Gastroesophageal sphincter (tissue), 4 donors: ENCODE results near the gene ENC1. TPM values are rescaled to one million over a fixed set of nuclear protein-coding genes. Genes with fewer than 3 reads are reported as not detected.

Experiments
- ATAC-seq: fragments of 150-250 bp; one replicate; pipeline ENCODE4 v1.9.1; 2016; ENCODE audit warnings: mild to moderate bottlenecking, moderate library complexity
- H3K27ac ChIP-seq, 4 donors: fragments of 200-600 bp; sonication (generic) in 3 of 4; 1 replicate in 3 of 4; 2 replicates in 1 of 4; pipeline ENCODE4 v1.5.1; 2016 to 2019
- H3K27me3 ChIP-seq: fragments of 200-600 bp; sonication (generic); one replicate; pipeline ENCODE4 v1.5.1; 2019
- H3K36me3 ChIP-seq, 2 donors: fragments of 200-600 bp; sonication (generic); one replicate each; pipeline ENCODE4 v1.5.1; 2019; ENCODE audit warnings: control low read depth in 1 of 2
- H3K4me1 ChIP-seq, 3 donors: fragments of 200-600 bp; sonication (generic); 1 replicate in 2 of 3; 2 replicates in 1 of 3; pipeline ENCODE4 v1.5.1; 2016 to 2019; ENCODE audit warnings: control low read depth in 2 of 3
- H3K4me3 ChIP-seq, 2 donors: fragments of 200-600 bp; sonication (generic); one replicate each; pipeline ENCODE4 v1.5.1; 2019; ENCODE audit warnings: mild to moderate bottlenecking in 1 of 2, moderate library complexity in 1 of 2
- H3K9me3 ChIP-seq, 3 donors: fragments of 200-600 bp; sonication (generic); one replicate each; pipeline ENCODE4 v1.5.1; 2017 to 2019; ENCODE audit warnings: control low read depth in 2 of 3
- EP300 ChIP-seq: sonication (generic); formaldehyde crosslinking; IDR thresholded peaks from one replicate; pipeline ENCODE4 v1.6.1; 2017; ENCODE audit warnings: antibody characterized with exemption, mild to moderate bottlenecking
- POLR2A ChIP-seq, 2 donors: fragments of 450-650 bp; IDR thresholded peaks; one replicate each; pipeline ENCODE4 v1.6.1; 2017; ENCODE audit warnings: antibody characterized with exemption in 2 of 2, mild to moderate bottlenecking in 2 of 2, moderate library complexity in 1 of 2
- POLR2AphosphoS5 ChIP-seq: sonication (generic); formaldehyde crosslinking; IDR thresholded peaks from one replicate; pipeline ENCODE4 v1.6.1; 2017; ENCODE audit warnings: antibody characterized with exemption
- WGBS, 2 donors: methylation state at CpG; one replicate each; pipeline ENCODE4 v1.1.5; 2018; ENCODE audit warnings: low coverage in 1 of 2; 5-methylcytosine and 5-hydroxymethylcytosine counted together
- total RNA-seq, 4 donors: library from RNA; depleted of rRNA; stranded (reverse); fragments of >200 nt; gene quantifications; one replicate each; pipeline ENCODE4 v1.1.0, GENCODE V29; 2016
- TF ChIP-seq, protein P1 (sequence below), 4 experiments: fragments of 200-600 bp in 2 of 4; fragments of 450-650 bp in 2 of 4; sonication (generic) in 1 of 4; IDR thresholded peaks; one replicate each; pipeline ENCODE4 v1.5.1; 2017 to 2019; ENCODE audit warnings: antibody characterized with exemption in 4 of 4, mild to moderate bottlenecking in 2 of 4, moderate library complexity in 2 of 4

ENC1 gene
- total RNA-seq, 4 donors from 2014 or later: 4.0 to 14.2 (median 7.7) TPM

DNA sequence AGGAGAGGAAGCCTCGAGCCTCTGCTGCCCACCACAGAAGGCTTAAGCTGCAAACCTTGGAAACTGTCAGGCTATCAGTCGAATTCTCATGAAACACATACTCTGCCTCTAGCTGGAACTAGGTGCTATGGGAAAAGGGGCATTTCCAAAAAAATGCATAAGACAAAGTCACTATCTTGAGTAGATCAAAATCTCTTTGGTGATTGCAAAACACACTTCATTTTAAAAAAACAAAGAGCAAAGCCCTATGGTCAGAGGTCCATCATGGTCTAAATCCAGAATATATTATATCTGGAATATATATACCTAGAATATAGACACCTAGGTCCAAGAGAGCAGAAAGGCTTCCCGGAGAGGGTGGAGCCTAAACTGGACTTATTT lies 59.8 kb downstream of the ENC1 start:
- H3K9me3 ChIP-seq: no peaks in the 10 kb centered on the region
- no peak for ATAC-seq
- H3K36me3 ChIP-seq: no peaks in the 10 kb centered on the region
- H3K27me3 ChIP-seq: no peaks in the 10 kb centered on the region
- peaks cover 0 to 13% (median 6%) of the 10 kb centered on the region in 3 donors for H3K4me1 ChIP-seq
- no peak overlapping the region for H3K27ac ChIP-seq
- H3K4me3 ChIP-seq: no peak overlapping the region
- WGBS, 2 donors: 88 to 89% methylated on average over 1 to 3 of the region's 3 CpGs
- no peak for TF ChIP-seq POLR2AphosphoS5
- TF ChIP-seq POLR2A (IDR thresholded peaks at IDR 0.05): no peak
- TF ChIP-seq, protein P1, sequence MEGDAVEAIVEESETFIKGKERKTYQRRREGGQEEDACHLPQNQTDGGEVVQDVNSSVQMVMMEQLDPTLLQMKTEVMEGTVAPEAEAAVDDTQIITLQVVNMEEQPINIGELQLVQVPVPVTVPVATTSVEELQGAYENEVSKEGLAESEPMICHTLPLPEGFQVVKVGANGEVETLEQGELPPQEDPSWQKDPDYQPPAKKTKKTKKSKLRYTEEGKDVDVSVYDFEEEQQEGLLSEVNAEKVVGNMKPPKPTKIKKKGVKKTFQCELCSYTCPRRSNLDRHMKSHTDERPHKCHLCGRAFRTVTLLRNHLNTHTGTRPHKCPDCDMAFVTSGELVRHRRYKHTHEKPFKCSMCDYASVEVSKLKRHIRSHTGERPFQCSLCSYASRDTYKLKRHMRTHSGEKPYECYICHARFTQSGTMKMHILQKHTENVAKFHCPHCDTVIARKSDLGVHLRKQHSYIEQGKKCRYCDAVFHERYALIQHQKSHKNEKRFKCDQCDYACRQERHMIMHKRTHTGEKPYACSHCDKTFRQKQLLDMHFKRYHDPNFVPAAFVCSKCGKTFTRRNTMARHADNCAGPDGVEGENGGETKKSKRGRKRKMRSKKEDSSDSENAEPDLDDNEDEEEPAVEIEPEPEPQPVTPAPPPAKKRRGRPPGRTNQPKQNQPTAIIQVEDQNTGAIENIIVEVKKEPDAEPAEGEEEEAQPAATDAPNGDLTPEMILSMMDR (IDR thresholded peaks at IDR 0.05): no peak
- TF ChIP-seq EP300: no peak

DNA sequence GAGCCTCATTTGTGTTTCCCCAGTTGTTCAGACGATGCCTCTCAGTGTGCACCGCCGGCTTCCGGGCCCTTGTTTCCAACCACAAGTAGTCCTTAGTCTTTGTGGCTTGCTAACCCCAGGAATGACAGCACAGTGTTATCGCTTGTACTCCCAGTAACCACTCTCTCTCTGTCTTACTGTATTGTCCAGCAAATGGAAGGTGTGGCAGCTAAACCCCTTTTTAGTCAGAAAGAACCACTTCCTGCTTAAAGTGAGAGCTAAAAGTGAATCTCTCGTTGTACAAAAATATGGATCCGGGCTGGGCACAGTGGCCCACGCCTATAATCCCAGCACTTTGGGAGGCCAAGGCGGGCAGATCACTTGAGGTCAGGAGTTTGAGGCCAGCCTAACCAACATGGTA lies 61.3 kb downstream of the ENC1 start:
- H3K27me3 ChIP-seq: no peaks in the 10 kb centered on the region
- no peak for ATAC-seq
- no peak overlapping the region for H3K4me3 ChIP-seq
- WGBS, 2 donors: 93% methylated on average over 8 of the region's 9 CpGs; no CpG with 5 or more reads in 1 of the 2 donors
- TF ChIP-seq, protein P1 (IDR thresholded peaks at IDR 0.05): no peak
- TF ChIP-seq EP300: no peak
- no peak for TF ChIP-seq POLR2A (IDR thresholded peaks at IDR 0.05)
- TF ChIP-seq POLR2AphosphoS5: no peak
- H3K9me3 ChIP-seq: no peaks in the 10 kb centered on the region
- H3K27ac ChIP-seq: no peak overlapping the region
- no peaks in the 10 kb centered on the region for H3K36me3 ChIP-seq
- peaks cover 0 to 13% (median 6%) of the 10 kb centered on the region in 3 donors for H3K4me1 ChIP-seq

DNA sequence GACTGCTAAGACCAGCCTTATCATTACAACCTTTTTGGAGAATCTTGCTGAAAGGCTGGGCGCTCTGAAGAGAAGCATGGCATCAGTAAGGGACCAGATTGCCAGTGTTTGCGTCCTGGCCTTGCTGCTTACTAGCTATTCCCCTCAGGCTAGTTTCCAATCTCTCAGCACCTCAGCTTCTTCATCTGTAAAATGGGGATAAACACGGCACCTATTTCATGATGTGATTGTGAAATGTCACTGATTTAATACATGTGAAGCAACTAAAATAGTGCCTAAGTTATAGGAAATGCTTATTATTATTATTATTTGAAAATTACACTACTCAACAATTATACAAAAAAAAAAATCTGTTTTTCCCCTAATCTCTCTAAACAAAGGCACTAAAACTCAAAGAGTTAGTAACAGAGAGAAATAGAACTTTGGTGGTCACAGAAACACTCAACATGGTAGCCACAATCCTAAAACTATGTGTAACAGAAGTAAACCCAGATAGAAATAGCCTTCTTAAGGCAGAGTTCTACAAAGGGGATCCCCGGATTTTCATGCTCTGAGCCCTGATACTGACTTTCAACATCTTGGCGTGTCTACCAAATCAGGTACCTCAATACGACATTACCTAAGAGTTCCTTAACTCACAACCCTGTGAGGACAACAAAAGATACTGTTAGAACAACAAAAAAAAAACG lies 62.0 kb downstream of the ENC1 start:
- Histone ChIP-seq H3K27me3 (no peaks in the 10 kb centered on the region), H3K4me1 (peaks cover 0 to 13% (median 6%) of the 10 kb centered on the region in 3 donors), H3K4me3 (no peak overlapping the region), H3K27ac (no peak overlapping the region), H3K9me3 (no peaks in the 10 kb centered on the region), H3K36me3 (no peaks in the 10 kb centered on the region)
- 86 to 93% methylated on average over 4 to 6 of the region's 7 CpGs for WGBS, 2 donors
- ATAC-seq: no peak
- TF ChIP-seq POLR2AphosphoS5 (no peak), EP300 (no peak), POLR2A (IDR thresholded peaks at IDR 0.05) (no peak)
- TF ChIP-seq, protein P1 (IDR thresholded peaks at IDR 0.05): no peak

Other genes starting within 250 kb of the ENC1 start
- 100 to 1,000 TPM in 2 of 4 donors, 10 to 100 TPM in 2; 89.1 to 135 (median 103) TPM for gene HEXB, start 44.5 kb upstream of the ENC1 start, total RNA-seq
- 10 to 100 TPM; 10.1 to 21.9 (median 16.4) TPM for gene GFM2, start 126.4 kb upstream of the ENC1 start, total RNA-seq
- gene NSA2, start 126.5 kb upstream of the ENC1 start, total RNA-seq: 100 to 1,000 TPM; 101 to 138 (median 120) TPM
- 1 to 10 TPM in 2 of 4 donors, under 1 TPM in 2; 0.47 to 3.4 (median 1.1) TPM for gene FAM169A, start 225.7 kb upstream of the ENC1 start, total RNA-seq